MM.1S (cell line): Measurements from ENCODE around the gene ASIC2.

Source experiments
- DNase-seq: peaks from one replicate; pipeline ENCODE4 v3.0.0-alpha.2; 2015
- H2AFZ ChIP-seq: fragments of 300-600 bp; sonication (generic); 2 replicates; pipeline ENCODE4 v1.6.0; 2016; ENCODE audit warnings: antibody characterized with exemption, low read length
- H3F3A ChIP-seq: fragments of 300-600 bp; sonication (generic); 2 replicates; pipeline ENCODE4 v1.6.1; 2016; ENCODE audit warnings: mild to moderate bottlenecking, antibody characterized with exemption, low read length, moderate library complexity, mixed read lengths; ENCODE audit not compliant: insufficient read depth
- H3K27ac ChIP-seq: fragments of 300-600 bp; sonication (generic); 2 replicates; pipeline ENCODE4 v1.5.1; 2016; ENCODE audit warnings: mild to moderate bottlenecking, low read length
- H3K27me3 ChIP-seq: fragments of 300-600 bp; sonication (generic); replicated peaks from 2 replicates; pipeline ENCODE4 v1.6.0; 2016; ENCODE audit warnings: low read length; ENCODE audit not compliant: insufficient read depth
- H3K36me3 ChIP-seq: fragments of 300-600 bp; sonication (generic); replicated peaks from 2 replicates; pipeline ENCODE4 v1.6.1; 2016; ENCODE audit warnings: mild to moderate bottlenecking, low read length, mixed read lengths; ENCODE audit not compliant: insufficient read depth
- H3K4me1 ChIP-seq: fragments of 300-600 bp; sonication (generic); 2 replicates; pipeline ENCODE4 v1.6.1; 2016; ENCODE audit warnings: low read length, mixed read lengths
- H3K4me2 ChIP-seq: fragments of 300-600 bp; sonication (generic); 2 replicates; pipeline ENCODE4 v1.6.0; 2016; ENCODE audit warnings: low read depth, low read length
- H3K4me3 ChIP-seq: fragments of 300-600 bp; sonication (generic); 2 replicates; pipeline ENCODE4 v1.5.1; 2016; ENCODE audit warnings: low read length, mixed read lengths
- H3K79me2 ChIP-seq: fragments of 300-600 bp; sonication (generic); 2 replicates; pipeline ENCODE4 v1.6.1; 2016; ENCODE audit warnings: mixed run types, low read length, mixed read lengths
- H3K9ac ChIP-seq: fragments of 300-600 bp; sonication (generic); 2 replicates; pipeline ENCODE4 v1.6.1; 2016; ENCODE audit warnings: low read length, mixed read lengths
- H3K9me2 ChIP-seq: fragments of 300-600 bp; sonication (generic); replicated peaks from 2 replicates; pipeline ENCODE4 v1.6.1; 2016; ENCODE audit warnings: mild to moderate bottlenecking, low read length, mixed read lengths; ENCODE audit not compliant: insufficient read depth
- H3K9me3 ChIP-seq: fragments of 300-600 bp; sonication (generic); replicated peaks from 2 replicates; pipeline ENCODE4 v1.6.1; 2016; ENCODE audit warnings: mild to moderate bottlenecking, low read length, mixed read lengths; ENCODE audit not compliant: insufficient read depth
- H4K20me1 ChIP-seq: fragments of 300-600 bp; sonication (generic); 2 replicates; pipeline ENCODE4 v1.6.1; 2016; ENCODE audit warnings: mild to moderate bottlenecking, low read length, moderate library complexity, mixed read lengths; ENCODE audit not compliant: insufficient read depth
- CTCF ChIP-seq: fragments of 300-600 bp; sonication (generic); IDR thresholded peaks from 2 replicates; pipeline ENCODE4 v1.5.1; 2016; ENCODE audit warnings: antibody characterized with exemption, low read length, mixed read lengths
- EZH2 ChIP-seq: fragments of 300-600 bp; sonication (generic); optimal IDR thresholded peaks from 2 replicates; pipeline ENCODE3; 2017; ENCODE audit warnings: low read depth, mild to moderate bottlenecking, antibody characterized with exemption, low read length, mixed read lengths
- EZH2phosphoT487 ChIP-seq: fragments of 300-600 bp; sonication (generic); IDR thresholded peaks from 2 replicates; pipeline ENCODE4 v1.6.1; 2018; ENCODE audit warnings: antibody characterized with exemption, low read length

Gene ASIC2

GRCh38 chr17:33023790-33024189 is 269.3 kb downstream of the ASIC2 start:
- TF ChIP-seq EZH2phosphoT487 (no peak), CTCF (no peak), EZH2 (no peak)
- Histone ChIP-seq H3F3A (no peaks in the 10 kb centered on the region), H3K4me2 (no peak overlapping the region), H2AFZ (no peak overlapping the region), H3K9me3 (no peaks in the 10 kb centered on the region), H3K4me3 (no peak overlapping the region), H4K20me1 (no peaks in the 10 kb centered on the region), H3K4me1 (no peaks in the 10 kb centered on the region), H3K9me2 (no peaks in the 10 kb centered on the region), H3K79me2 (no peaks in the 10 kb centered on the region), H3K27me3 (no peaks in the 10 kb centered on the region), H3K36me3 (no peaks in the 10 kb centered on the region), H3K9ac (no peak overlapping the region), H3K27ac (no peak overlapping the region)
- no peak for DNase-seq

DNA sequence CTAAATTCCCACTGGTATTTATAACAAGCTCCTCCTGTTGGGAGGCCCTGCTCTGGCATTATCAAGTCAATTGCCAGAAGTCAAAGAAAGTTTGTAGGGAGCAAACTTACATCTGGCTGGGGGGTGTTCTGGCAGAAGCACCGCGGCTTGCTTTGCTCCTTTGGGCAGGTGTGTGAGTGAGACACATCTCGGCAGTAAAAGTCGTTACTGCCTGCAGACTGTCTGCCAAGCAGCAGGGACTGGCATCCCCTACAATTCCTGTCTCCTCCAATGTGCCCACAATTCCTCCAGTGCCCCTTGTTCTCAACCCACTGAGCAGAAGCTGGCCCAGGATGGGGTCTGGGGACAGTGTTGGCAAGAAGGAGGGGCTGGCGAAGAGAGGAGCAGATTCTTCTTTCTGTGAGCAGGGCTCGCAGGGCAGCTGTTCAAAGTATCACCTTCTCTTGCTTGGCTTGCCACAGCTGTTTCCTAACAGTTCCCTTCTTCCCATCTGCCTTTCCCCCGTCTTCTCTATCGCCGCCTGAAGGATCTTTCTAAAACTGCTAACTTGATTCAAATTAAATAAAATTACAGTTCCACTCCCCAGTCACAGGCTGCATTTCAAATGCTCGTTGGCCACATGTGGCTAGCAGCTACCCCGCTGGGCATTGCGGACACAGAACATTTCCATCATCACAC is 271.2 kb downstream of the ASIC2 start:
- no peak for DNase-seq

DNA sequence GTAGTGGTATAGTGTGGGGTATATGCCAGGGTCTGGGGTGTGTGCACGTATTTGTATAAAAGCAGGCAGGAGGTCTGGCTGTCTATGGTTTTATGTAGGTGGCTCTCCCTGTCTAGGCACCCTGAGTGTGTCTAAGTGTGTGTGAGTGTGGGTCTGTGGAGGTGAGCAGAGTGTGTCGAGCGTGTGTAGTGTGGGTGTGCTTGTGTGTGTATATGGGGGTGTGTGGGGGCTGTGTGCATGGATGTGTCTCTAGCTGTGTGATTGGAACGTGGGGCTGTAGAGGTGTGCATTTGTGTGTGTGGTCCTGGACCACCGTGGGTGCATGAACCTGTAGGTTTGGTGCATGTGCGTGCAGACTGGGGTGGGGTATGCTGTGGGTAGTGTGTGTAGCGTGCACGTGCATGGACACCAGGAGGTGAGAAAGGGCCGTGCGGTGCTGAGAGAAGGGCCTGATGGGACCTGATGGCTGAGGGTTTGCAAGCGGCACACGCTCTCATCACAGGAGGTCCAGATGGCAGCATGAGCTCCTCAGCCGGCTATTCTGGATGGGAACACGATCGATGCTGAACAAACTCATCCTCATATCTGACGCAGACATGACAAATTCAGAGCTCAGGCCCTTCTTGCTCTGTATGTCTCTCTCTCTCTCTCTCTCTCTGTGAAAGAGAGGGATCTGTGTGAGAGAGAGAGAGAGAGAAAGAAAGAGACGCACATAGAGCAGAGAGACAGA is 273.8 kb downstream of the ASIC2 start:
- Histone ChIP-seq H3K79me2 (no peaks in the 10 kb centered on the region), H3K4me2 (no peak overlapping the region), H3K9ac (no peak overlapping the region), H3F3A (no peaks in the 10 kb centered on the region), H3K4me1 (no peaks in the 10 kb centered on the region), H2AFZ (no peak overlapping the region), H3K36me3 (no peaks in the 10 kb centered on the region), H3K4me3 (no peak overlapping the region), H3K27me3 (no peaks in the 10 kb centered on the region), H3K27ac (no peak overlapping the region), H4K20me1 (no peaks in the 10 kb centered on the region), H3K9me3 (no peaks in the 10 kb centered on the region), H3K9me2 (no peaks in the 10 kb centered on the region)
- DNase-seq, result no peak
- no peak for TF ChIP-seq CTCF
- TF ChIP-seq EZH2phosphoT487, result no peak
- TF ChIP-seq EZH2, result no peak

More for the DNA sequence above, 271.2 kb downstream of the ASIC2 start:
- Histone ChIP-seq H2AFZ (no peak overlapping the region), H3K4me2 (no peak overlapping the region), H3K27ac (no peak overlapping the region), H3K4me1 (no peaks in the 10 kb centered on the region), H3K27me3 (no peaks in the 10 kb centered on the region), H4K20me1 (no peaks in the 10 kb centered on the region), H3K9me3 (no peaks in the 10 kb centered on the region), H3K9me2 (no peaks in the 10 kb centered on the region), H3K4me3 (no peak overlapping the region), H3K9ac (no peak overlapping the region), H3K36me3 (no peaks in the 10 kb centered on the region), H3K79me2 (no peaks in the 10 kb centered on the region), H3F3A (no peaks in the 10 kb centered on the region)
- TF ChIP-seq EZH2phosphoT487, result no peak
- TF ChIP-seq EZH2, result no peak
- no peak for TF ChIP-seq CTCF
